ENCODE measurements around the gene SLC10A2. TPM values are rescaled to one million over a fixed set of nuclear protein-coding genes. Genes with fewer than 3 reads are reported as not detected.

SLC10A2 gene
- total RNA-seq, 1 donor from 2014 or later, result not detected

- TF ChIP-seq POLR2A (IDR thresholded peaks at IDR 0.05), result no peak
- TF ChIP-seq POLR2AphosphoS5 (IDR thresholded peaks at IDR 0.05; ENCODE audit: insufficient read depth in 1 of 2, low read depth in 1 of 2), result no peak
- TF ChIP-seq, protein P1, sequence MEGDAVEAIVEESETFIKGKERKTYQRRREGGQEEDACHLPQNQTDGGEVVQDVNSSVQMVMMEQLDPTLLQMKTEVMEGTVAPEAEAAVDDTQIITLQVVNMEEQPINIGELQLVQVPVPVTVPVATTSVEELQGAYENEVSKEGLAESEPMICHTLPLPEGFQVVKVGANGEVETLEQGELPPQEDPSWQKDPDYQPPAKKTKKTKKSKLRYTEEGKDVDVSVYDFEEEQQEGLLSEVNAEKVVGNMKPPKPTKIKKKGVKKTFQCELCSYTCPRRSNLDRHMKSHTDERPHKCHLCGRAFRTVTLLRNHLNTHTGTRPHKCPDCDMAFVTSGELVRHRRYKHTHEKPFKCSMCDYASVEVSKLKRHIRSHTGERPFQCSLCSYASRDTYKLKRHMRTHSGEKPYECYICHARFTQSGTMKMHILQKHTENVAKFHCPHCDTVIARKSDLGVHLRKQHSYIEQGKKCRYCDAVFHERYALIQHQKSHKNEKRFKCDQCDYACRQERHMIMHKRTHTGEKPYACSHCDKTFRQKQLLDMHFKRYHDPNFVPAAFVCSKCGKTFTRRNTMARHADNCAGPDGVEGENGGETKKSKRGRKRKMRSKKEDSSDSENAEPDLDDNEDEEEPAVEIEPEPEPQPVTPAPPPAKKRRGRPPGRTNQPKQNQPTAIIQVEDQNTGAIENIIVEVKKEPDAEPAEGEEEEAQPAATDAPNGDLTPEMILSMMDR (IDR thresholded peaks at IDR 0.05), result no peak
- no peak for DNase-seq (ENCODE audit: extremely low spot score in 2 of 2)
- no peak overlapping the region for H3K27ac ChIP-seq
- intact Hi-C loops (cut with DNase I), result no loop called here
- H3K27me3 ChIP-seq, result no peaks in the 10 kb centered on the region
- no peaks in the 10 kb centered on the region for H3K36me3 ChIP-seq
- H3K4me1 ChIP-seq, result no peaks in the 10 kb centered on the region
- H3K4me3 ChIP-seq, result no peak overlapping the region
- H3K9me3 ChIP-seq, result no peaks in the 10 kb centered on the region
Measured at GRCh38 chr13:103036268-103036667, 29.9 kb downstream of the SLC10A2 start.

- Histone ChIP-seq H3K4me3 (no peak overlapping the region), H3K36me3 (no peaks in the 10 kb centered on the region), H3K27ac (no peak overlapping the region), H3K9me3 (no peaks in the 10 kb centered on the region), H3K27me3 (no peaks in the 10 kb centered on the region), H3K4me1 (no peaks in the 10 kb centered on the region)
- DNase-seq (ENCODE audit: extremely low spot score in 2 of 2), result no peak
- intact Hi-C loops (cut with DNase I), result no loop called here
- TF ChIP-seq POLR2A (IDR thresholded peaks at IDR 0.05) (no peak), POLR2AphosphoS5 (IDR thresholded peaks at IDR 0.05; ENCODE audit: insufficient read depth in 1 of 2, low read depth in 1 of 2) (no peak)
Measured at GRCh38 chr13:103033999-103034398, 32.2 kb downstream of the SLC10A2 start.

GRCh38 chr13:103031332-103031873 is 34.8 kb downstream of the SLC10A2 start:
- no peaks in the 10 kb centered on the region for H3K27me3 ChIP-seq
- TF ChIP-seq POLR2AphosphoS5 (IDR thresholded peaks at IDR 0.05; ENCODE audit: insufficient read depth in 1 of 2, low read depth in 1 of 2), result no peak
- TF ChIP-seq, protein P1 (IDR thresholded peaks at IDR 0.05), result no peak
- no peak for TF ChIP-seq POLR2A (IDR thresholded peaks at IDR 0.05)
- H3K27ac ChIP-seq, result no peak overlapping the region
- intact Hi-C loops (cut with DNase I), result no loop called here
- no peak for DNase-seq (ENCODE audit: extremely low spot score in 2 of 2)
- no peaks in the 10 kb centered on the region for H3K4me1 ChIP-seq
- no peaks in the 10 kb centered on the region for H3K9me3 ChIP-seq
- H3K4me3 ChIP-seq, result no peak overlapping the region
- H3K36me3 ChIP-seq, result no peaks in the 10 kb centered on the region

DNA sequence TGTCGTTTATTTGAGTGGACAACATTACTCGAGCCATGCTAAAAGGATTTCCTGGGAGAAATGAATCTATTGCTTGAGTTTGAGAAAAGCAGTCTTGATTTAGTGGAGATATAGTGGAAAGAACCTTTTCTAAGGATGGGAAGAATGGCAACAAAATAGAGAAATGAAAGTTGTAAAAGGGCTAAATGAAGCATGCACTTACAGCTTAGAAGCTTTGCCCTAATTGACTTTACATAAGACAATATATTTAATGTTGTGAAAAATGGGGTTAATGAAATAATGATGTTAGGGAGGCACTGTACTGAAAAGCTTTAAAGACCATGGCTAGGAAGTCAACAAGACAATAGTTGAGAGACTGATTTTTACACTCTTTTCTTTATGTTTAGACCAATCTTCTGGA is 35.4 kb downstream of the SLC10A2 start:
- Histone ChIP-seq H3K36me3 (no peaks in the 10 kb centered on the region), H3K27ac (no peak overlapping the region), H3K27me3 (no peaks in the 10 kb centered on the region), H3K9me3 (no peaks in the 10 kb centered on the region), H3K4me1 (no peaks in the 10 kb centered on the region), H3K4me3 (no peak overlapping the region)
- no peak for DNase-seq (ENCODE audit: extremely low spot score in 2 of 2)
- intact Hi-C loops (cut with DNase I), result no loop called here
- TF ChIP-seq POLR2A (IDR thresholded peaks at IDR 0.05), result no peak
- TF ChIP-seq, protein P1 (IDR thresholded peaks at IDR 0.05), result no peak
- no peak for TF ChIP-seq POLR2AphosphoS5 (IDR thresholded peaks at IDR 0.05; ENCODE audit: insufficient read depth in 1 of 2, low read depth in 1 of 2)

DNA sequence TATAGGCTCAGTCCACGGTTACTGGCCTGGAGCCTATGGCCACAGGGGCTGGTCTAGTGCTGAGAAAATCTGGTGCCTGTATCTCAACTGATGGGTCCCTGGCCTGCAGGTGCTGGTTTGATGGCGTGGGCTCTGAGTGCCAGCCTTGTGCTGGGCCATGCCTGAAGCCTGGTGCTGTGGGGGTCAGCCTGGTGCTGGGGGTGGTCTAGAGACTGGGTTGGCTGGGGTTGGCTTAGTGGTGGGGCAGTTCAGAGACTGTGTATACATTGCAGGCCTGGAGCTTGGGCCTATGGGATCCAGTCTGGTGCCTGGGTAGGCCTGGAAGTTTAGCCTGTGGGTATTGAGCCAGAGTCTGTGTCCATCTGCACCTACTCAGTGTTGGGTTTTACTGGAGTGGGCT is 36.4 kb downstream of the SLC10A2 start:
- Histone ChIP-seq H3K4me3 (no peak overlapping the region), H3K4me1 (no peaks in the 10 kb centered on the region), H3K9me3 (no peaks in the 10 kb centered on the region), H3K36me3 (no peaks in the 10 kb centered on the region), H3K27ac (no peak overlapping the region), H3K27me3 (no peaks in the 10 kb centered on the region)
- no peak for DNase-seq (ENCODE audit: extremely low spot score in 2 of 2)
- TF ChIP-seq POLR2AphosphoS5 (IDR thresholded peaks at IDR 0.05; ENCODE audit: insufficient read depth in 1 of 2, low read depth in 1 of 2) (no peak), POLR2A (IDR thresholded peaks at IDR 0.05) (no peak)
- TF ChIP-seq, protein P1 (IDR thresholded peaks at IDR 0.05), result no peak
- intact Hi-C loops (cut with DNase I), result no loop called here

All from vagina (tissue), 2 donors.